Stimulated activated CD4-positive, alpha-beta T cell treated with anti-CD3 and anti-CD28 coated beads, Interleukin-4, amount 100 ng/mL, for 24 hours (primary cell): ENCODE results near the gene PCGF6.
"Not testable (repeated sequence)": the region's sequence is repeated elsewhere in the genome, so short reads cannot be mapped to it uniquely, and the experiment has no call there.

Source experiments
- DNase-seq: peaks from one replicate; pipeline ENCODE4 v3.0.0-alpha.2; 2020

Gene PCGF6

DNA sequence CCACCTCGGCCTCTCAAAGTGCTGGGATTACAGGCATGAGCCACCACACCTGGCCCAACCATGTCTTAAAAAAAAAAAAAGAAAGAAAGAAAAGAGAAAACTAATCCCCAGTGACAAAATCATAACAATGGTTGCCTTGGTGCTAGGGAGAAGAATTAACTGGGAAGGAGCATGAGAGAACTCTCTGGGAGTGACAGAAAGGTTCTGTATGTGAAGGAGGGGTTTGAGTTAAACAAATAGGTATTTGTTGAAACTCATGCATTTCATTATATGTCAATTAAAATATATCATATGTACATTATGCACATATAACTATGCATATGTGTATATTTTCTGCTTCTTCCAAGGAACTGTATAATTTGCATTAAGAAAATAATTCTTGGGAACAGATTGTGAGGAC is 40.7 kb downstream of the PCGF6 start:
- DNase-seq = no peak

DNA sequence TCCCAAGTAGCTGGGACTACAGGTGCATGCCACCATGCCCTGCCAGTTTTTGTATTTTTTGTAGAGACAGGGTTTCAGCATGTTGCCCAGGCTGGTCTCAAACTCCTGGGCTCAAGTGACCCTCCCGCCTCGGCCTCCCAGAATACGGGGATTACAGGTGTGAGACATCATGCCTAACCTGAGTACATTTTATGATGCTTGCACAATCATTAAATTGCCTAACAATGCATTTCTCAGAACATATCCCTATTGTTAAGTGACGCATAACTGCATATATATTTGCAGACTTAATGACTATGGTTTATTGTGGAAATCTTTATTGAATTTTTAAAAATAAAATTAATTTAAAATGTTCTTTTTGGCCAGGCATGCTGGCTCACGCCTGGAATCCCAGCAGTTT is 43.3 kb downstream of the PCGF6 start:
- DNase-seq = no peak

DNA sequence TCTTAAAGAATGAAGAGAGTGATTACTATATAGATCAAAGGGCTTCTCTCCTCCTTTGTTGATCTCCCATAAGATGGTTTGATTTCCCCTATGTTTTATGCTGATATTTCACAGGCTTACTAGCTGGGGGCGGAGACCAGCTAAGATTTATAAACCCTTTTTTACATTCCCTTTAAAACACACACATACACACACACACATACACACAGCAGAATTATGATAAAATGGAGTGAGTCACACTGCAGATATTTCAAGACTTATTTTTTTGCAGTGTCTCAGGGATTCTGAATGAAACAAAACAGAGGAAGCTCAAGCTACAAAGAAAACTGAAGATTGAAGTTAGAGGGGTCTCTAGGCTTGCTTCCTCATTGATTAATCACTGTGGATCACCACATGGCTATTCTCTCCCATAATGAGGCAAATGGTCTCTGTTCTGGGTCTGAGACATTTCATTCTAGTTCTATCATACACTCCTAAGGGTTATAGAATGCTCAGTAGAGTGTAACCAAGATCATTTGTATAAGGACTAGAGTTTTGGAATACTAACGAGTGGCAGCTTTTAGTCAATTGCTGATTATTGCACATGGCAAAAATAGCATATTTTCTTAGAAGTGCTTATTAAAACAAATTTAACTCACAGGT is 55.4 kb downstream of the PCGF6 start:
- no peak for DNase-seq

DNA sequence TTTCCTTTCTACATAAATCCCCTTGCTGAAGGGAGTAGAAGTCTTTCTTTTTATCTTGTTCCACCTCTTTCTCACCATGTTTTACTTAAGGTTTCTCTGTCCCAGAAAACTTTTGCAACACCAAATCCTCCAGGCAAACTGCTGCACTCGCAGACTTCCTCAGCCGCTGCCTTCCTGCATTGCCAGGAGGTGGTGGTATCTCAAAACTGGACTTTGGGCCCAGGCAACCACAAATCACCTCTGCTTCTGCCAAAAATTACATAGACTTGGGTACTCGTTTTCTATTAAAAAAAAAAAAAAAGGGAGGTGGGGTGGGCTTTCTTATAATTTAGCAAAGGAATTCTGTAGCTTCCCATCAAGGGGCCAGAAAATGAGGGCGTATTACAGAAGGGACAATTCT is 59.4 kb downstream of the PCGF6 start:
- DNase-seq = no peak

DNA sequence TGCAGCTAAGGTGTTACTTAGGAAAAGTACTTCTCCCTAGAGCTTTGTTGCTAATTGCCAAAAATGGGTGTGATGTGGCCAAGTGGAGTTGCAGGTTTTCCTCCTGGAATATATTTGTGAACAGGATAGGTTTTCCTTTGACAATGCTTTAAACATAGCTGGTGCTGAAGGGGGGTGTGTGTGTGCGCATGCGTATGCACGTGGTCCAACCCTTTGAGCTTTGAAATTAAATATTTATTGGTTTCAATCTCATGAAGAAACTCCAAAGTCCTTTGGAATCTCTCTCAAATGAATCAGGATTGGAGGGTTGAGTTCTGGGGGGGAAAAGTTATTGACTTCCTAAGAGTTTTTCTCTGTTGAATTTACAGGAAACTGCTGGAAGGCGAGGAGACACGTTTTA is 62.9 kb downstream of the PCGF6 start:
- no peak for DNase-seq

DNA sequence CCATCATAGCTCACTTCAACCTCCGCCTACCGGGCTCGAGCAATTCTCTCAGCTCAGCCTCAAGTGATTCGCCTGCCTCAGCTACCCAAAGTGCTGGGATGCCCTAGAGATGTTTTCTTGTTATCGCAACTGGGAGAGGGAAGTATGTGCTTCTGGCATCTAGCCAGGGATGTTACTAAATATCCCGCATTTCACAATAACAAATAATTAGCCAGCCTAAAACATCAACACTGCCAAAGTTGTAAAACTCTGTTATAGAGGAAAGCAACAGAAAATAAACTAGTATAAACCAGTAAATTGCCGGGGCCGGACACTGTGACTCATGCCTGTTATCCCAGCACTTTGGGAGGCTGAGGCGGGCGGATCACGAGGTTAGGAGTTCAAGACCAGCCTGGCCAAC is 66.8 kb downstream of the PCGF6 start:
- DNase-seq = no peak

DNA sequence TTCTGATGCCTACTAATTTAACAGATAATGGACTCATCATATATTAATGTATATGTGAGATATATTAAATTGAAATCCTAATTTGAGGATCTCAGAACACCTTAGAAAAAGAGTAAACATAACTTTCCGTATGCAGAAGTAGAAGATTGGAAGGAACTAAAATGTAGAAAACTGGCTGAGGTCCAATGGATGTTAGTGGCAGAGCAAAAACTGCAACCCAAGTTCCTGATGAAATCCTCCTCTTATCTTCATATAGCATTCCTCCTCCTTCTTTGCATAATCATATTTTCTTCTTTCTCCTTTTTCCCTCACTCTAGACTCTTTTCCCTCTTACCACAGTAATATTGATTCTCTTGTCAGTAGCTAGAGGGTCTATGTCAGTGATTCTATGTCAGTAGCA is 68.0 kb downstream of the PCGF6 start:
- no peak for DNase-seq

DNA sequence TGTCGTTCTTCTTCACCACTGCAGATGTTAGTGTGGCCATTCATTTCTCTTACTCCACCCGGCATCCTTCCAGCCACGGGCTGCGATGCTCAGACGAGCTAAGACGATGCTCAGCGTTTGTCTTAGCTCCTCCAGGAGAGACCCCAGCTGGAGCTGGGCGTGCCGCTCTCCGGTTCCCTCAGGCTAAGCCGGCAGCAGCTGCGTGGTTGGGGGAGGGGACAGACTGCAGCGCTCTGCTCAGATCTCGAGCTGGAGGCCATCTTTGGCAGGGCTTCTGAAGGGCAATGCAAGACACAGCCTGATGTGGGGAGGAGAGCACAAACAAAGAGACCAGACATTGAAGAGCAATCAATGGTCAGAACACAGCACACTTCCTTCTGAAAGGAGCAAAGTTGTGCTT is 69.2 kb downstream of the PCGF6 start:
- DNase-seq = no peak

DNA sequence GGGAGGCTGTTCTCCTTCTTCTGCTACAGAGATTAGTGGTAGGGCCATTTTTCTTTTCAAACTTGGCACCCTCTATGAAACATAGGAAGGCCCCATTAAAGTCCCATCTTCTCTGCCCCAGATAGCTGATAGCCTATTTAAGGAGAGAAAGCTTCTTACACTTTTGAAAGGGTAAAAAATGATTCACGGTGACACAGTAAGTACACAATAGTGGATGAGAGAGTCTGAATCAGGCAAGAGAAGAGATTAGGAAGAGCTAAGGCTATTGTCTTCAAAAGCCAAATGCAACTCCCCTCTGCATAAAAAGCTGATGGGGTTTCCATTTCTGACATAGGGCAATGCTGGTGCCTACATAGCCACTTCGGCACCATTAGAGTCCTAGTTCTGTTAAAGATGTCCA is 70.4 kb downstream of the PCGF6 start:
- no peak for DNase-seq

DNA sequence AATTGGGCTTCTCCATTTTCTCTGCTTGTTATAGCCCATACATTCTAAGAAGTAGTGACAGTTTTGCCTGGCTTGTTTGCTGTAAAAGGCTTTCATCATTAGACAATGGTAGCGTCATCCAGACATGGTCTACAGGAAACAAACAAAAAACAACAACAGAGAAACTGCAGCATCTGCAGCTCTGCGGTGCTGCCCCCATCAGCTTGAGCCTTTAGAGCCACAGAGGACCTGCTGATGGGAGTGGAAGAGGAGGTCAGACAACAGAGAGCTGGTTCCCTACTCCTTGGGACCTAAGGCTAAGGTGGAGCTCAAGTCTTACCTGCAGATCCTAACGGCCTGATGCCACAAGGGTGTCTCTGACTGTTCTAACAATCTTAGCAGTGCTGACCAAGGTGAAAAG is 70.9 kb downstream of the PCGF6 start:
- no peak for DNase-seq

DNA sequence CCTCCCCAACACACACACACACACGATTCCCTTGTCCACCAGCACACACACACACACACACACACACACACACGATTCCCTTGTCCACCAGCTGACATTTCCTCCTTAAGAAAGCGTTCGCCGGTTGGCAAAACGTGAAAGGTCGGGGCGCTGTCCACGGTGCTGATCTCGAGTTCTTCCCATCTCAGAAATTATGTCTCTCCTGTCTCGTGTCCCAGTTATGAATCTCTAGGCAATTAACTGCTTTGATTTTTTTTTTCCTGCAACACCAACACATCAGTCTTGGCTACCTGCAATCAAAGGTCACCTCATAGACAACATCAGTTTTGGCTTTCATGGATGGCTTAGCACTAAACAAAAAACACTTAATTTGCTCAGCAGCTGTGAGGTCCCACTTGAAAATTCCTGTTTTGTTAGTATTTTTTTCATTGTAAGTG is 72.1 kb downstream of the PCGF6 start:
- peak; percentile 43 for DNase-seq

DNA sequence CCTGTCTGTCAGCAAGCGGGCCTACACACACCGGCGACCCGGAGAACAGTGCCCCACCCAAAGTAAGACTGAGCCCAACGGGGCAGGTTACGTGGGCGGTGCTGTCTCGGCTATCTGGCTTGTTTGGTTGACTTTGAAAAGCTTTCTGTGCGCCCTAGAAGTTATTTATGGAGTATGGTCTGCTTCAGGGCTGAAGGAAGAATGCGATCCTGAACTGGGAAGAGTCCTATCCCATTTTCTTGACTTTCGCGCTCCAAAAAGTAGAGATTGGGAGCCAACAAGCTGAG is 72.5 kb downstream of the PCGF6 start:
- no peak for DNase-seq

DNA sequence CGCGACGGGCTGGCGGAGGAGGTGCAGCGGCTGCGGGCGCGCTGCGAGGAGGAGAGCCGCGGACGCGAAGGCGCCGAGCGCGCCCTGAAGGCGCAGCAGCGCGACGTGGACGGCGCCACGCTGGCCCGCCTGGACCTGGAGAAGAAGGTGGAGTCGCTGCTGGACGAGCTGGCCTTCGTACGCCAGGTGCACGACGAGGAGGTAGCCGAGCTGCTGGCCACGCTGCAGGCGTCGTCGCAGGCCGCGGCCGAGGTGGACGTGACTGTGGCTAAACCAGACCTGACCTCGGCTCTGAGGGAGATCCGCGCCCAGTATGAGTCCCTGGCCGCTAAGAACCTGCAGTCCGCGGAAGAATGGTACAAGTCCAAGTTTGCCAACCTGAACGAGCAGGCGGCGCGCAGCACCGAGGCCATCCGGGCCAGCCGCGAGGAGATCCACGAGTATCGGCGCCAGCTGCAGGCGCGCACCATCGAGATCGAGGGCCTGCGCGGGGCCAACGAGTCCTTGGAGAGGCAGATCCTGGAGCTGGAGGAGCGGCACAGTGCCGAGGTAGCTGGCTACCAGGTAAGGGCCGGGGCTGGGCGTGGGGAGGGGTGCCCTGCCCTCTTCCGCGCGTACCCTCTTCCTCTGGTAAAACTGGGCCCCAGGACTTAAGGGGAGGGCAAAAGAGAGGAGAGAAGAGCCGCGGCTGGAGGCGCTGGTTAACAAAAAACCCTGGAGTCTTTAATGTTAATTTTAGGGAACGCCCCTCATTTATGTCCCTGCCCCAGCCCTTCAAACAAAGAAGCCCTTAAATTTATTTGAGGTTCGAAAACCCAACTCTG is 73.0 kb downstream of the PCGF6 start:
- no peak for DNase-seq

DNA sequence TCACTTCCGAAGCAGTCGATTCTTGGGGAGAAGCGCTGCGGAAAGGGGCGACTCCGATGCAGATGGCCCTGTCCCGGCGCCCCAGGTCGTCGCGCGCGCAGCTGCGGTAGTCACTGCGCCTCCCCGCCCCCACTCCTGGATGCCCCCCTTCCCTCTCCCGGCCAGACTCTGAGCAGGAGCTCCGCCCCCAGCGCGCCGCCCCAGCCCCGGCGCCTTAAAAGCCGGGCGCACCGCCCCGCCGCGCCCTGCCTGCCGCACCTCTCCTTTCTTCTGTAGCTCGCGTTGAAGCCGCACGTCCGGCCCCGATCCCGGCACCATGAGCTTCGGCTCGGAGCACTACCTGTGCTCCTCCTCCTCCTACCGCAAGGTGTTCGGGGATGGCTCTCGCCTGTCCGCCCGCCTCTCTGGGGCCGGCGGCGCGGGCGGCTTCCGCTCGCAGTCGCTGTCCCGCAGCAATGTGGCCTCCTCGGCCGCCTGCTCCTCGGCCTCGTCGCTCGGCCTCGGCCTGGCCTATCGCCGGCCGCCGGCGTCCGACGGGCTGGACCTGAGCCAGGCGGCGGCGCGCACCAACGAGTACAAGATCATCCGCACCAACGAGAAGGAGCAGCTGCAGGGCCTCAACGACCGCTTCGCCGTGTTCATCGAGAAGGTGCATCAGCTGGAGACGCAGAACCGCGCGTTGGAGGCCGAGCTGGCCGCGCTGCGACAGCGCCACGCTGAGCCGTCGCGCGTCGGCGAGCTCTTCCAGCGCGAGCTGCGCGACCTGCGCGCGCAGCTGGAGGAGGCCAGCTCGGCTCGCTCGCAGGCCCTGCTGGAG is 73.8 kb downstream of the PCGF6 start, which contains the start of gene INA:
Gene INA, plus strand, starts transcription at position 243 of the 817 bp plus-strand sequence. Its CDS starts 74 bp downstream, at position 317.
- peak; percentile 10 for DNase-seq

DNA sequence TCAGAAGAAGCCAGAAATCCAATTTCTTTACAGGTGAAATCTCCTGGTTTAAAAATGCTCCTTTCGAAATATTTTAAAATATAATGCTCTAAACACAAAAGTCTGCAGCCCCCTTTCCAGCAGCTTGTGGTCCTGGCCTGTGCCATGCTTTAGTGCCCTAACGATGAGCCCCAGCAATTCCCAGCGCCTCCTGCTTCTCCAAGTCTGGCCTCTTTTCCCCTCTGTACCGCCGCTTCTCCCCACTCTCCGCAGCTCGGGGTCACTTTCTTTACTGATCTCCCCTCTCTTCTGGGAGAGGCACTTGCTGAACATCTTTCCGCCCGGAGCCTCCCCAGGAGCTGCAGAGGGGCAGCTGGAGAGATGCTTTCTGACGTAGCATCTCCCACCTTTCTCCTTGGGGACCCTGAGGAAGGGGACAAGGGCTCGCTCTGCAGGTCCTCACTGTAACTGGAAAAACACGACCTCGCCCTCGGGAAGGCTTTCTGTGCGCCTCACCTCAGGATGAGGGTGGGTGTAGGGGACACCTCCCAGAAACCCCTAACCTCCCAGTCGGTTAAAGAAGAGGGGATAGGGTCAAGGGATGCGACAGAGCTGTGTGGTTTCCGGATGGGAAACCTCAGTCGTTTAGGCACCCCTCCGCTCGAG is 74.6 kb downstream of the PCGF6 start:
- no peak for DNase-seq

DNA sequence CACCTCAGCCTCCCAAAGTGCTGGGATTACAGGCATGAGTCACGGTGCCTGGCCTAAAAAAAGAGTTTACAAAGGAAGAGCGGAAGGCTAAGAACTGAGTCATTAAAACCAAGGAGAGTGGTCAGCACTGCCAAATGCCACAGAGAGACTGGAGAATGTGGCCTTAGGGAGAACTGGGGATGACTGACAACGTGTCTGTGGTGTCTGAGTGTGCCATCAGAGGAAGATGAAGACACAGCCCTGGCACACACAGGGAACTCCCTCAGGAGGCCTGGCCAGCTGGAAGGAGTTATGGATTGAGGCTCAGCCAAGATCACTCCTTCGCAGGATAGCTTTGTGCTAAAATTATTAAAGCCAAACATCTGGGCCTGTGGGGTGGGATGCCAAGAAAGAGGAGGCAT is 77.9 kb downstream of the PCGF6 start:
- no peak for DNase-seq

DNA sequence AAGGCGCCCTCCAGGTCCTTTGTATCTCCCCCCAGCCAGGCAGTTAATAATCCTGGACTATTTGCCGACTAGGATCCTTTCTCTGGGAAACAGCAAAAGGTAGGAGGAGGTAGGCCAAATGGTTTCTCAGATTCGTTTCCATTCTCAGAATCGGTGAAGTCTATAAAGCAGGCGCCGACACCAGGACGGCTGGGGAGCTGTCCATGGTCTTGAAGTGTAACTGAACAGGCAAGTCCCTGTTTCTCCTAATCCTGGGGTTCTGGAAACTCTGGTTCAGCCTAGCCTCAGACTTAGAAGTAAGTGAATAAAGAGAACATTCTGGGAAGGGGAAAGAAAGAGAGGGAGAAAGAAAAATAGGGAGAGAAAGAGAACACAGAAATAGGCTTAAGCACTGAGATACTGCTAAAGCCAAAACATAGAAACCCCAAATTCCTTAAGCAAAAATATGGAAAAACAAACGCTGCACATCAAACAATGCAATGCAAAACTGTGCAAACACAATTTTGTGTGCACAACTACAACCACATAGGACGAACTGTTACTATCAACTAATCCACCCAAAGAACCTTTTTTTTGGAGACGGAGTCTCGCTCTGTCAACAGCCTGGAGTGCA is 85.1 kb downstream of the PCGF6 start:
- peak; percentile 39 for DNase-seq

DNA sequence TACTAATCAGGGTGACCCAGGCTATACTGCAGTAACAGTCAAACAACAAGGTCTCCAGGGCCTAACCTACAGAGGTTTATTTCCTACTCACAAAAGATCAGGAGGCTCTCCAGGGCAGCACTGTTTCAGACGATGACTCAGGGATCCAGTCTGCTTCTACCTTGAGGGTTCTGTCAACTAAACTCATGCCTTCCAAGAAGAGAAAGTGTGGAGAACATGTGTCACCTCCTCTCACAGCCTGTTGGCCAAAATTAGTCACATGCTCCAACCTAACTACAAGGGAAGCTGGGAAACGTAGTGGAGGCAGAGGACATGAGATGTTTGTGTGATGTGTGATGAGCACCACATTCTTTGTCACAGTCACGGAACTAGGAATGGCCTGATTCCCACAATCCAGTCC is 88.7 kb downstream of the PCGF6 start:
- peak; percentile 4 for DNase-seq

DNA sequence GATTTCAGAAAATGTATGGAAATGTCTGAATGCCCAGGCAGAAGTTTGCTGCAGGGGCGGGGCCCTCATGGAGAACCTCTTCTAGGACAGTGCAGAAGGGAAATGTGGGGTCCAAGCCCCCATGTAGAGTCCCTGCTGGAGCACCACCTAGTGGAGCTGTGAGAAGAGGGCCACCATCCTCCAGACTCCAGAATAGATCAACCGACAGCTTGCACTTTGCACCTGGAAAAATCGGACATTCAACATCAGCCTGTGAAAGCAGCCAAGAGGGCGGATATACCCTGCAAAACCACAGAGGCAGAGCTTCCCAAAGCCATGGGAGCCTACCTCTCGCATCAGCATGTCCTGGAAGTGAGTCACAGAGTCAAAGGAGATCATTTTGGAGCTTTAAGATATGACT is 91.0 kb downstream of the PCGF6 start:
- DNase-seq = no peak

DNA sequence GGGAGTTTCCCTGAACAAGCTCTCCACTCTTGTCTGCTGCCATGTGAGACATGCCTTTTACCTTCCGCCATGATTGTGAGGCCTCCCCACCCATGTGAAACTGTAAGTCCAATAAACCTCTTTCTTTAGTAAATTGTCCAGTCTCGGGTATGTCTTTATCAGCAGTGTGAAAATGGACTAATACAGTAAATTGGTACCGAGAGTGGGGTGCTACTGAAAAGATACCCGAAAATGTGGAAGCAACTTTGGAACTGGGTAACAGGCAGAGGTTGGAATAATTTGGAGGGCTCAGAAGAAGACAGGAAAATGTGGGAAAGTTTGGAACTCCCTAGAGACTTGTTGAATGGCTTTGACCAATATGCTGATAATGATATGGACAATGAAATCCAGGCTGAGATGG is 92.0 kb downstream of the PCGF6 start:
- DNase-seq = not testable (repeated sequence)

DNA sequence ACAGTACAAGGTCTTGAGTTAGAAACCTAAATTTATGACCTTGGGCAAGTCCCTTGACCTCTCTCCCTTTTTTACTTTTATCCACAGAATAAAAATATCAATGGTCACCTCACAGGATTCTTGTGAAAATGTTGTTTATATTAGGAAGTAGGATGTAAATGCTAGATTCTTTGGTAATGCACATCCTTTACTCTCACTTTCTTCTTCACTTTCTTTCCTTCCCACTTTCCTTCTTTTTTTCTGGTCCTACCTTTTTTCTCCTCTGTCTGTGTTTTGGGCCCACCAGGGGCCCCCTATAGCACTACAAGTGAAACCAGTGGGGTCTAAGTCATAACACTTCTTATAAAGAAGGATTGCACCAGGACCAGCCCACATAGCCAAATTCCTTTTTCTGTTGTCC is 93.1 kb downstream of the PCGF6 start:
- DNase-seq = no peak

DNA sequence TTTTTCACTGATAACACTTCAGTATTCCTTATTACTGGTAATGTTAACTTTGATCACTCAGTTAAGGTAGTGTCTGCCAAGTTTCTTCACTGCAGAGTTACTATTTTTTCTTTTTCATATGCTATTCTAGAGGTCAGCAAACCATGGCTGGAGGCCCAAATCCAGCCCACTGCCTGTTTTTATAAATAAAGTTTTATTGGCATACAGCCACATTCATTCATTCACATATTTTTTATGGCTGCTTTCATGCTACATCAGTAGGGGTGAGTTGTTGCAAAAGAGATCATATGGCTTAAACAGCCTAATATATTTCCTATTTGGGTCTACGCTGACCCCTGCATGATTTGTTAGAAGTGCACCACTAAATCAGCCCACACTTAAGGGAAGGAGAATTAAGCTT is 94.3 kb downstream of the PCGF6 start:
- DNase-seq = no peak
